Sigmoid colon (tissue), 7 donors: ENCODE measurements around the gene MMD2. TPM values are rescaled to one million over a fixed set of nuclear protein-coding genes. Genes with fewer than 3 reads are reported as not detected.
A peak's percentile ranks its signal among the peaks of the same experiment; 100 is the strongest.

Experiments
- DNase-seq: peaks from one replicate; pipeline ENCODE4 v3.0.0-alpha.2; 2019
- H3K27ac ChIP-seq, 4 donors: fragments of 200-600 bp; sonication (generic); one replicate each; pipeline ENCODE4 v1.5.1; 2016 to 2019; ENCODE audit warnings: mild to moderate bottlenecking in 1 of 4
- H3K27me3 ChIP-seq, 3 donors: fragments of 200-600 bp; sonication (generic); one replicate each; pipeline ENCODE4 v1.5.1; 2019; ENCODE audit warnings: mild to moderate bottlenecking in 1 of 3
- H3K36me3 ChIP-seq, 4 donors: fragments of 200-600 bp; sonication (generic); one replicate each; pipeline ENCODE4 v1.5.1; 2016 to 2019
- H3K4me1 ChIP-seq, 4 donors: fragments of 200-600 bp; sonication (generic); one replicate each; pipeline ENCODE4 v1.5.1; 2017 to 2019
- H3K4me3 ChIP-seq, 4 donors: fragments of 200-600 bp; sonication (generic); one replicate each; pipeline ENCODE4 v1.5.1; 2017 to 2019; ENCODE audit warnings: mild to moderate bottlenecking in 2 of 4, moderate library complexity in 1 of 4
- H3K9me3 ChIP-seq, 4 donors: fragments of 200-600 bp in 3 of 4; sonication (generic) in 3 of 4; one replicate each; pipeline versions ENCODE4 v1.5.1 to v1.6.1; 2013 to 2019
- EP300 ChIP-seq, 4 donors: sonication (generic); formaldehyde crosslinking; IDR thresholded peaks; one replicate each; pipeline ENCODE4 v1.6.1; 2017; ENCODE audit warnings: antibody characterized with exemption in 4 of 4
- POLR2A ChIP-seq, 2 donors: fragments of 450-650 bp; IDR thresholded peaks; one replicate each; pipeline ENCODE4 v1.6.1; 2016; ENCODE audit warnings: antibody characterized with exemption in 2 of 2, mild to moderate bottlenecking in 2 of 2, moderate library complexity in 2 of 2
- POLR2AphosphoS5 ChIP-seq, 4 donors: sonication (generic); formaldehyde crosslinking; IDR thresholded peaks; one replicate each; pipeline ENCODE4 v1.6.1; 2017; ENCODE audit warnings: antibody characterized with exemption in 4 of 4
- WGBS, 2 donors: extraction: QIAGEN DNeasy Blood & Tissue Kit; methylation state at CpG; one replicate each; pipeline ENCODE4 v1.1.7; 2013; 5-methylcytosine and 5-hydroxymethylcytosine counted together
- intact Hi-C: fragments of 100-400 bp; cut with DNase I; formaldehyde crosslinking; loops from one replicate; pipeline ENCODE4 v1.15.1; 2023
- polyA plus RNA-seq, 3 donors: library from polyadenylated mRNA; stranded (reverse); fragments of 200-250 nt; gene quantifications; one replicate each; pipeline ENCODE4 v1.2.3, GENCODE V29; 2013
- total RNA-seq, 4 donors: library from RNA; depleted of rRNA; stranded (reverse); fragments of >200 nt; gene quantifications; one replicate each; pipeline ENCODE4 v1.1.0, GENCODE V29; 2016
- TF ChIP-seq, protein P1 (sequence below), 4 experiments: fragments of 450-650 bp in 3 of 4; fragments of 200-600 bp in 1 of 4; IDR thresholded peaks; one replicate each; pipeline ENCODE4 v1.5.1; 2016 to 2019; ENCODE audit warnings: antibody characterized with exemption in 4 of 4, mild to moderate bottlenecking in 3 of 4, moderate library complexity in 2 of 4
- donor health status: healthy with polysubstance abuse.
- donor health status: Bipolar disorder and iron deficiency.
- donor health status: healthy.

MMD2 gene, protein sequence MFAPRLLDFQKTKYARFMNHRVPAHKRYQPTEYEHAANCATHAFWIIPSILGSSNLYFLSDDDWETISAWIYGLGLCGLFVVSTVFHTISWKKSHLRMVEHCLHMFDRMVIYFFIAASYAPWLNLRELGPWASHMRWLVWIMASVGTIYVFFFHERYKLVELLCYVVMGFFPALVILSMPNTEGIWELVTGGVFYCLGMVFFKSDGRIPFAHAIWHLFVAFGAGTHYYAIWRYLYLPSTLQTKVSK
- total RNA-seq (under 1 TPM in 1 of 4 donors, not detected in 3; 0.71 TPM), polyA plus RNA-seq (under 1 TPM in 1 of 3 donors, not detected in 2; 0.13 TPM)

DNA sequence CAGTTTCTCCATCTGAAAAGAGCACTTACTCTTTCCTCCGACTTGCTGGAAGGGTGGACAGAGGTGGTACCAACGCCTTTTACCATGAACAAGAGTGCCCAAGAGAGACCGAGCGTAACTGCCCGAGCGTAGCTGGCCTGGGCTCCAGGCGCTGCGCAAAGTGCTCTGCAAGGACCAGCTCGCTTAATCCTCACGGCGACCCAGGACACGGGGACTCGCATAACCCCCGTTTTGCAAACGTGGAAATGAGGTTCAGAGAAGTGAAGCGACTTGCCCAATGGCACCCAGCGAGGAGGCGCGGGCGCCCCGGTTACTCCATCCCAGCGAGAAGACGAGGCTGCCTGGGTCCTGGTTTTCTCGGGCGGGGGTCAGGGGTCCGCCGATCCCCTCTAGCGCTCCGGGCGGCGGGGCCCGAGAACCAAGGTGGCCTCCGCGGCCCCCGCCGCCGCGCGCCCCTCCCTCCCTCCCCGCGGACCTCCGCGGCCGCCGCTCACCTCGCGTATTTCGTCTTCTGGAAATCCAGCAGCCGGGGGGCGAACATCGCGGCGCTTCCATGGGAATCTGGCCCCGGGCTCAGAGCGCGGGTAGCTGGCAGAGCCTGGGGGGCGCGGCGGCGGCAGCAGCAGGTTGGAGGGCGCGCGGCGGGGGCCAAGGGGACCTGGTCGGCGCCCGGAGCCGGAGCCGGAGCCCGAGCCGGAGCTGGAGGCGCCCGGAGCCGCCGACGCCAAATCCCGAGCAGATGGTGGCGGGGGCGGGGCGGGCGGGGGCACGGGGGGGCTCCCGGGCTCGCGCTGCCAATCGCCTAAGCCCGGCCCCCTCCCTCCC lies at the start of gene MMD2:
MMD2 (minus strand) TSS at position 711 of the 825 bp plus-strand sequence; CDS start at position 541, 170 bp downstream.
- peaks cover 0 to 13% (median 12%) of the 10 kb centered on the region in 4 donors for H3K4me1 ChIP-seq
- no peak within 1 kb of the TSS for H3K27ac ChIP-seq
- no peaks in the 10 kb centered on the region for H3K9me3 ChIP-seq
- DNase-seq = peak; percentile 48
- TF ChIP-seq POLR2A (IDR thresholded peaks at IDR 0.05) = no peak
- no peak for TF ChIP-seq EP300 (IDR thresholded peaks at IDR 0.05)
- no peak for TF ChIP-seq POLR2AphosphoS5 (IDR thresholded peaks at IDR 0.05)
- TF ChIP-seq, protein P1, sequence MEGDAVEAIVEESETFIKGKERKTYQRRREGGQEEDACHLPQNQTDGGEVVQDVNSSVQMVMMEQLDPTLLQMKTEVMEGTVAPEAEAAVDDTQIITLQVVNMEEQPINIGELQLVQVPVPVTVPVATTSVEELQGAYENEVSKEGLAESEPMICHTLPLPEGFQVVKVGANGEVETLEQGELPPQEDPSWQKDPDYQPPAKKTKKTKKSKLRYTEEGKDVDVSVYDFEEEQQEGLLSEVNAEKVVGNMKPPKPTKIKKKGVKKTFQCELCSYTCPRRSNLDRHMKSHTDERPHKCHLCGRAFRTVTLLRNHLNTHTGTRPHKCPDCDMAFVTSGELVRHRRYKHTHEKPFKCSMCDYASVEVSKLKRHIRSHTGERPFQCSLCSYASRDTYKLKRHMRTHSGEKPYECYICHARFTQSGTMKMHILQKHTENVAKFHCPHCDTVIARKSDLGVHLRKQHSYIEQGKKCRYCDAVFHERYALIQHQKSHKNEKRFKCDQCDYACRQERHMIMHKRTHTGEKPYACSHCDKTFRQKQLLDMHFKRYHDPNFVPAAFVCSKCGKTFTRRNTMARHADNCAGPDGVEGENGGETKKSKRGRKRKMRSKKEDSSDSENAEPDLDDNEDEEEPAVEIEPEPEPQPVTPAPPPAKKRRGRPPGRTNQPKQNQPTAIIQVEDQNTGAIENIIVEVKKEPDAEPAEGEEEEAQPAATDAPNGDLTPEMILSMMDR (IDR thresholded peaks at IDR 0.05) = no peak
- WGBS, 2 donors = 3 to 7% methylated on average over 87 of the region's 87 CpGs
- peaks cover 27 to 64% (median 37%) of the 10 kb centered on the region in 3 donors for H3K27me3 ChIP-seq
- intact Hi-C loops = no loop called here
- no peaks in the 10 kb centered on the region for H3K36me3 ChIP-seq
- H3K4me3 ChIP-seq = peak within 1 kb of the TSS in 3 of 4 donors; percentile 39 to 57 (median 47)

DNA sequence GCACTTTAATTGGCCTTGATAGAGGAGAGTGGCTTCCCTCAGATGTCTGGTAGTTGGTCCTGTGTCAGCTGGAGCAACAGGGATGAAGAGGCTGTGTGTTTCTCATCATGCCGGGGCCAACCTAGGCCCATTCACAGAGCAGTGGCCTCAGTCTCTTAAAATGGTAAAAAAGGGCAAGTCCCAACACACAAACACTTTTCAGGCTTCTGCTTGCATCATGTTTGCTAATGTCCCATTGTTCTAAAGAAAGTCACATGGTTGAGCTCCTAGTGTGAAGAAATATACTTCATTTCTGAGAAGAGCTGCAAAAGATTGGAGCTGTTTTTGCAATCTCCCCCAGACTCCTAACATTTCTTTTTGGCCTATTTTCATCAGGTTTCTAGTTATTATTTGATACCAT lies 46.1 kb upstream of the MMD2 start:
- H3K27ac ChIP-seq = no peak overlapping the region
- peaks cover 0 to 22% (median 7%) of the 10 kb centered on the region in 4 donors for H3K36me3 ChIP-seq
- no peak for TF ChIP-seq POLR2A (IDR thresholded peaks at IDR 0.05)
- no peak for TF ChIP-seq POLR2AphosphoS5 (IDR thresholded peaks at IDR 0.05)
- TF ChIP-seq EP300 (IDR thresholded peaks at IDR 0.05) = no peak
- TF ChIP-seq, protein P1 (IDR thresholded peaks at IDR 0.05) = no peak
- H3K9me3 ChIP-seq = no peaks in the 10 kb centered on the region
- no peak overlapping the region for H3K4me3 ChIP-seq
- H3K27me3 ChIP-seq = no peaks in the 10 kb centered on the region
- H3K4me1 ChIP-seq = no peaks in the 10 kb centered on the region
- DNase-seq = no peak
- intact Hi-C loops = no loop called here
- WGBS, 2 donors = 92 to 98% methylated on average over 1 of the region's 1 CpG

DNA sequence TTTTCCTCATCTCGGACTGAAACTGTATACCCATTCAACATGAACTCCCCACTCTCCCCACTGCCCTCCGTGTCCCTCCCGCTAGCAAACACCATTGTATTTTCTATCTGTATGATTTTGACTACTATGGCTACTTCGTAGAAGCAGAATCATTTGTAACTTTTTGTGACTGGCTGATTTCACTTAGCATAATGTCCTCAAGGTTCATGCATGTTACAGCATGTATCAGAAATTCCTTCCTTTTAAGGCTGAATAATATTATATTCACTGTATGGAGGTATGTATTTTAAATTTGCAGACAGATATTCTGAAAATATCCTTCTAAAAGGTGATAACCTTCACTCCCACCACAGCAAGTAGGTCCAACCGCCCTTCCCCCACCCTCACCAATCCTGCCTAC lies 42.9 kb upstream of the MMD2 start:
- no peak for DNase-seq
- TF ChIP-seq, protein P1 (IDR thresholded peaks at IDR 0.05) = no peak
- TF ChIP-seq POLR2AphosphoS5 (IDR thresholded peaks at IDR 0.05) (no peak), EP300 (IDR thresholded peaks at IDR 0.05) (no peak), POLR2A (IDR thresholded peaks at IDR 0.05) (no peak)
- 96% methylated on average over 5 of the region's 5 CpGs for WGBS, 2 donors
- intact Hi-C loops = no loop called here
- H3K4me3 ChIP-seq = no peak overlapping the region
- no peak overlapping the region for H3K27ac ChIP-seq
- H3K27me3 ChIP-seq = no peaks in the 10 kb centered on the region
- peaks cover 0 to 42% (median 16%) of the 10 kb centered on the region in 4 donors for H3K36me3 ChIP-seq
- no peaks in the 10 kb centered on the region for H3K9me3 ChIP-seq
- no peaks in the 10 kb centered on the region for H3K4me1 ChIP-seq

DNA sequence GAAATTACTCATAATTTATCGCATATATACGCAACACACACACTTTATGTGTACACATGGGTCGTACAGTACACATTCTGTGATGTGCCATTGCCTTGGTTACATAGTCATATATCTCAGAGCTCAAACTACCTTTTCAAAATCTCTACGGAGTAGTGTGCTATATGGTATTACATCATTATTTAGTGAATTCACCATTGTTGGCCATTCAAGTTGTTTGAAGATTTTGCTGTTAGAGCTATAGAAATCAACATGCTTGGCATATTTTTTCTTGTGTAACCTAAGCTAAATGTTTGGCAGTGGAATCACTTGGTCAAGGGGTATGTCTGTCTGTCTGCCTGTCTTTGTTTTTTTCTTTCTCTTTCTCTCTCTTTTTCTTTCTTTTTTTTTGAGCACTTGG lies 42.0 kb upstream of the MMD2 start:
- H3K27ac ChIP-seq = no peak overlapping the region
- no peaks in the 10 kb centered on the region for H3K27me3 ChIP-seq
- TF ChIP-seq EP300 (IDR thresholded peaks at IDR 0.05) (no peak), POLR2AphosphoS5 (IDR thresholded peaks at IDR 0.05) (no peak), POLR2A (IDR thresholded peaks at IDR 0.05) (no peak)
- TF ChIP-seq, protein P1 (IDR thresholded peaks at IDR 0.05) = no peak
- no peaks in the 10 kb centered on the region for H3K4me1 ChIP-seq
- WGBS, 2 donors = 81 to 95% methylated on average over 4 of the region's 4 CpGs
- H3K4me3 ChIP-seq = no peak overlapping the region
- intact Hi-C loops = no loop called here
- H3K36me3 ChIP-seq = peaks cover 0 to 50% (median 22%) of the 10 kb centered on the region in 4 donors
- H3K9me3 ChIP-seq = no peaks in the 10 kb centered on the region
- no peak for DNase-seq
